Vagina (tissue), 2 donors: Measurements from ENCODE around the gene MEIS3.

Experiments used
- POLR2A ChIP-seq, 2 donors: fragments of 450-650 bp; IDR thresholded peaks; one replicate each; pipeline ENCODE4 v1.6.1; 2017; ENCODE audit warnings: antibody characterized with exemption in 2 of 2, mild to moderate bottlenecking in 2 of 2, moderate library complexity in 2 of 2
- POLR2AphosphoS5 ChIP-seq, 2 donors: sonication (generic); formaldehyde crosslinking; IDR thresholded peaks; one replicate each; pipeline ENCODE4 v1.9.0; 2017; ENCODE audit warnings: antibody characterized with exemption in 2 of 2, mild to moderate bottlenecking in 2 of 2, low read depth in 1 of 2; ENCODE audit not compliant: insufficient read depth in 1 of 2
- TF ChIP-seq, protein P1 (sequence below), 3 experiments: fragments of 450-650 bp in 2 of 3; fragments of 200-600 bp in 1 of 3; sonication (generic) in 1 of 3; IDR thresholded peaks; one replicate each; pipeline ENCODE4 v1.5.1; 2017 to 2019; ENCODE audit warnings: antibody characterized with exemption in 3 of 3, mild to moderate bottlenecking in 2 of 3, moderate library complexity in 2 of 3

- TF ChIP-seq POLR2A (IDR thresholded peaks at IDR 0.05) (no peak), POLR2AphosphoS5 (IDR thresholded peaks at IDR 0.05; ENCODE audit: insufficient read depth in 1 of 2, low read depth in 1 of 2) (no peak)
- TF ChIP-seq, protein P1, sequence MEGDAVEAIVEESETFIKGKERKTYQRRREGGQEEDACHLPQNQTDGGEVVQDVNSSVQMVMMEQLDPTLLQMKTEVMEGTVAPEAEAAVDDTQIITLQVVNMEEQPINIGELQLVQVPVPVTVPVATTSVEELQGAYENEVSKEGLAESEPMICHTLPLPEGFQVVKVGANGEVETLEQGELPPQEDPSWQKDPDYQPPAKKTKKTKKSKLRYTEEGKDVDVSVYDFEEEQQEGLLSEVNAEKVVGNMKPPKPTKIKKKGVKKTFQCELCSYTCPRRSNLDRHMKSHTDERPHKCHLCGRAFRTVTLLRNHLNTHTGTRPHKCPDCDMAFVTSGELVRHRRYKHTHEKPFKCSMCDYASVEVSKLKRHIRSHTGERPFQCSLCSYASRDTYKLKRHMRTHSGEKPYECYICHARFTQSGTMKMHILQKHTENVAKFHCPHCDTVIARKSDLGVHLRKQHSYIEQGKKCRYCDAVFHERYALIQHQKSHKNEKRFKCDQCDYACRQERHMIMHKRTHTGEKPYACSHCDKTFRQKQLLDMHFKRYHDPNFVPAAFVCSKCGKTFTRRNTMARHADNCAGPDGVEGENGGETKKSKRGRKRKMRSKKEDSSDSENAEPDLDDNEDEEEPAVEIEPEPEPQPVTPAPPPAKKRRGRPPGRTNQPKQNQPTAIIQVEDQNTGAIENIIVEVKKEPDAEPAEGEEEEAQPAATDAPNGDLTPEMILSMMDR (IDR thresholded peaks at IDR 0.05), result no peak
These were observed 60.4 kb downstream of the MEIS3 start for GRCh38 chr19:47358936-47359335.
